GM19397 (cell line): Measurements from ENCODE around the gene CACNA1D.

Source experiments
- ATAC-seq: cut with Tn5 transposase; IDR thresholded peaks from one replicate; pipeline ENCODE4 v1.9.1; 2021; ENCODE audit warnings: mild to moderate bottlenecking, moderate library complexity; ENCODE audit not compliant: unreplicated experiment

Gene CACNA1D

DNA sequence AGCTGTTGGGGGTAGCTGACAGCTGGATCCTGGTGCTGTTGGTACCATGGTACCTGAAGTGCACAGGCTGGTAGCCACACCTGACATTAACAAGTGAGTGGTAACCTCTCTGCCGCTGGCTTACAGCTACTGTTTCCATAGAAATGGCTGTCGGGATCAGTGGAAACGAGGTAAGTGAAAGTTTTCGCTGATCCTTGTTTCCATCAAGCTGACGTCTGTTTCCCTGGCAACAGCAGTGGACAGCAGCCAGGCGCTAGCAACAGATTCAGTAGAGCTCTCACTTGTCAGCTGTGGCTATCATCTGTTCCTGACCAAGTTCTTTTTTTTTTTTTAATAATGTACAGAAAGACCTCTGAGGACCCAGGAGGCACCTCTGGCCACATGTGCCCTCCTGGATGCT is 185.6 kb downstream of the CACNA1D start:
- no peak for ATAC-seq

DNA sequence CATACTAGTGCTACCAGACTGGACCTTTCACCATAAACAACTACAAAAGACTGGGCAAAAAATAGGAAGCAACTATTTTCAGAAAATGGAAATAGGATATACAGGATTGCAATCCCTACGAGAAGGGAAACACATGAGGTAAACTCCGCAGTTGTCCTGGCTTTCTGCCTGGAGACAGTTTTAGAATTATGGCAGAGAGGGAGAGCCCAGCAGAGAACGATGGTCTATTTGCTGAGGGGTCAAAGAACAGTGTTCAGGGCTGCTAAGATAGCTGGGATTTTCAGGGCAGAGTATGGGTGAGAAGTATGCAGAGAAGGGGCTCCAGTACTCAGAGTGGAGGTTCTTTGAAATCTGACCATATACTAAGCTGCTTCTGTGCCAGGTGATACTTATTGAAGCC is 188.4 kb downstream of the CACNA1D start:
- ATAC-seq = no peak

GRCh38 chr3:53688066-53688465 is 193.7 kb downstream of the CACNA1D start:
- no peak for ATAC-seq

- ATAC-seq = no peak
Measured at GRCh38 chr3:53688989-53689388, 194.6 kb downstream of the CACNA1D start.

DNA sequence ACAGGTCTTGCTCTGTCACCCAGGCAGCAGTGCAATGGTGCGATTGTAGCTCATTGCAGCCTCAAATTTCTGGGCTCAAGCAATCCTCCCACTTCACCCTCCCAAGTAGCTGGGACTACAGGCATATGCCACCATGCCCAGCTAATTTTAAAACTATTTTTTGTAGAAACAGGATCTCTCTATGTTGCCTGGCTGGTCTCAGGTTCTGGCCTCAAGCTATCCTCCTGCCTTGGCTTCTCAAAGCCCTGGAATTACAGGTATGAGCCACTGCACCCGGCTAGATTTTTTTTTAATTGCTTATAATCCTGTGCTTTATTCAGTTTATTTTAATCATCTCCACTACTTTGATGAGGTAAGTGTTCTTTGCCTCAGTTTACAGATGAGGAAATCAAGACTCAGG is 195.3 kb downstream of the CACNA1D start:
- ATAC-seq = no peak

GRCh38 chr3:53690521-53690920 is 196.1 kb downstream of the CACNA1D start:
- no peak for ATAC-seq

DNA sequence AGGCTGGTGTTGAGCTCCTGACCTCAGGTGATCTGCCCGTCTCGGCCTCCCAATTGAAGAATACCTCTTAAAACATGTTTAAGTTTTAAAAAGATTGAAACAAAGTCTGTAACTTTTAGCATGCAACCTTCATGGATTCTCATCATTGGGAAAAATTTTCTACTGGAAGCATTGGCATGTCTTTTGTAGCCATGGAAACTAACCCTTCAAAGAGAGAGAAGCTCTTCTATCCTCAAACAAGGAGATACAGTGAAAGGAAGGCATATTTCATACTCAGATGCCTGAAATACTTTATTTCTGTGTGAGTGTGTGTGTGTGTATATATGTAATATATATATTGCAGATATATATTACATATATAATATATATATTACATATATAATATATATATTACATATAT is 196.9 kb downstream of the CACNA1D start:
- ATAC-seq = no peak

DNA sequence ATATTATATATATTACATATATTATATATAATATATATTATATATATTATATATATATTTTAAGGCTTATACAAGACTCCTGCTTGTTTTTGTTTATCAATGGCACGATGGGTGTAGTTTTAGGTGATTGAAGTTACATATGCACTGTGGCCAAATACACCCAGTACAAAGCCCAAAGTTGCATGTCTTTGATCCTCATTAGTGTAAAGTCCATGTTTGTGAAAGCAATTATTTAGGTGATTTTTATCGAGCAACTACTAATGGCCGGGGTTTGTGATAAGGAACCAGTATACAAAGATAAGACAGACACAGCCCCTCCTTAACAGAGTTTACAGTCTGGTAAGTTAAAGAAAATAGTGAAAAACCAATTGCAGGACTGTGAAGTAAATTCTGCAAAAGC is 197.5 kb downstream of the CACNA1D start:
- no peak for ATAC-seq

GRCh38 chr3:53693451-53693850 is 199.0 kb downstream of the CACNA1D start:
- no peak for ATAC-seq

GRCh38 chr3:53694046-53694445 is 199.6 kb downstream of the CACNA1D start:
- no peak for ATAC-seq

DNA sequence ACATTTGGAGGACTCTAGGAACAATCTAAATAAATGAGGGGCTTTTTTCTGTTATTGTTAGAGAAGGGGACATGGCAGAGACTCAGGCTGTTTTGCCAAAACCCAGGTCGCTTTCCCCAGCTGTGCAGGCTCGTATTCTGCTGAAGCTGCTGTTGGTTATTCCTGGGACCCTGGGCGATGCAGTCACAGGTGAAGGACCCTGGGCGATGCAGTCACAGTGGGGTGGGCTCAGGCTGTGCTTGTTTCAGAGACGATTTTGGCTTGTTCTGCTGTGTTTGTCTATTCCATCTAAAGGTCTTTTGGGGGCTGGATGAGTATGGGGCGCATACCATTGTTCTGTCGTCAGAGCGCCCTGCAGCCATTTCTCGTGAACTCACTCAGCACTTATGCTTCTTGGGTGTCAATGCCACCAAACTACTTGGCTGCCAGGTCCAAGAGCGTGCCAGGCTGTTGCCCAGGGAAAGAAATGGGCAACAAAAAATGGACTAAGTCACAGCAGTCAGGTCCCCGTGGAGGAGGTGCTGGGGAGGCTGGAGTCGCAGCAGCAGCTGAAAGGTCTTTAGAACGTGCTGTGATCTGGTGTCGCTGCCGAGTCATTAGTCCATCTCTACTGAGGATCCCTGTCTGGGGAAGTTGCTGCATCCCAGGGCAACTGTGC is 200.4 kb downstream of the CACNA1D start:
- ATAC-seq = no peak

- ATAC-seq = no peak
Measured at GRCh38 chr3:53695324-53695690, 200.9 kb downstream of the CACNA1D start.

DNA sequence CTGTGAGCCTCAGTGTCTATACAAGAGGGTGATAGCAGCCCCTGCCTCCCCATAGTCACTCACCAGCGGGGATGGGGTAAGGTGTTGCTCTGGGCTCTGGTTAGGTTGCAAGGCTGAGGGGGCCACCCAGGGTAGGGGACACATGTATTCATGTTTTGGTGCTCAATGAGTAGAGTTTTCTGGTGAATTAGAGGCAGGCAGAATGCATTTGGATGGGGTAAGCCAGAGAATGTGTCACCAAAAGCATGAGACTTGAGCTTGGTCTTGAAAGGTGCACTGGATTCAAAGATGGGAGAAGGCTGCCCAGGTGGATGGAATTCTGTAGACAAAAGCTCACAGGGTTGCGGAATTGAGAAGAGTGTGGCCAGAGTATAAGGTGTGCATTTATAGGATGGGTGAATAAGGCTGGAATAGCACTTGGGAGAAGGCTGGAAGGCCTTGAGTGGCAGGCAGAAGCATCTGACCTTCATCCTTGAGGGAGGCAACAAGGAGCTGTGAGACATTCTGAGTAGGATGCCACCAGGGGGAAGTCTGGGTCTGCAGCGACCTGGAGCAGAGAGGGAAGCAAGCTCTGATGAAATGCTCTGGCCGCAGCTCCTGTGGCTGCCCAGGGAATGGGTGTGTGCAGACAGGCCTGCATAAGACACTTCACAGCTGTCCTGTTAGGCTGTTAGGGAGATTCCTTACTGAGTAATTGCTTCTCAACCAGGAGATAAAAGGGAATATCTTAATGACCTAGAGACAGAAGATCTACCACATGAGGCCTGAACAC is 202.2 kb downstream of the CACNA1D start:
- ATAC-seq = no peak

GRCh38 chr3:53700441-53700840 is 206.0 kb downstream of the CACNA1D start:
- no peak for ATAC-seq

GRCh38 chr3:53702776-53703530 is 208.5 kb downstream of the CACNA1D start:
- ATAC-seq = no peak

DNA sequence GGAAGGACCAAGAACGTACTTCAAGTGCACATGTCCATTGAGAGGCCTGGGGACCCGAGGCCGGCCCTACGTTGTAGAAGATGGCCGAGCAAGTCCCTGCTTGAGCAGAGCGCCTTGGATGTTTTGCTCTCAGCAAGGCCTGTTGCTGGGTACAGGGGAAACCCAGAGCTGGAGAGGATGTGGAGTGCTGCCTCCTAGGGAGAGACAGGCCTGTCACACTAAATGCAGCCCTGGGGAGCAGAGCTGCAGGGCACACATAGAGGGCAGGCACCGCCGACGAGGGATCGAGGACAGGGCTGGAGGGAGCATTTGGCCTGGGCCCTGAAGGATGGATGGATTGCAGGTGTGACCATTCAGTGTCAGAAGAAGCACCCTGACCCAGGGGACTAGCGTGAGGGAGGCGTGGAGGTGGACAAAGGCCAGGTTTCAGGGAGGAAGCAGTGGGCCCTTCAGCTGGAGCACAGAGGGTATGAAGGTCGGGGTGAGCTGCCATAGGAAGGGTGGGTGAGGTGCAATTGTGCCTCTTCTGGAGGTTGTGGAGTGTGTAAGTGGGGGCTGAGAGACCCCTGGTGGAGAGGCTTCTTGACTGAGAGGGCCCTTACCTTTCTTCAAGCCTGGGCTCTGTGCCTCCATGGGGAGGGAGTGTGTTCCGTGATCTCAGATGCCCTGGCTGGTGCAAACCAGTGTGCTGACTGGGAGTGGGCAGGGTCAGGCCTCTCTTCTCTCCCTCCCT is 209.4 kb downstream of the CACNA1D start:
- ATAC-seq = no peak

- no peak for ATAC-seq
Measured at GRCh38 chr3:53704363-53704725, 209.9 kb downstream of the CACNA1D start.

GRCh38 chr3:53705024-53705745 is 210.8 kb downstream of the CACNA1D start:
- no peak for ATAC-seq

DNA sequence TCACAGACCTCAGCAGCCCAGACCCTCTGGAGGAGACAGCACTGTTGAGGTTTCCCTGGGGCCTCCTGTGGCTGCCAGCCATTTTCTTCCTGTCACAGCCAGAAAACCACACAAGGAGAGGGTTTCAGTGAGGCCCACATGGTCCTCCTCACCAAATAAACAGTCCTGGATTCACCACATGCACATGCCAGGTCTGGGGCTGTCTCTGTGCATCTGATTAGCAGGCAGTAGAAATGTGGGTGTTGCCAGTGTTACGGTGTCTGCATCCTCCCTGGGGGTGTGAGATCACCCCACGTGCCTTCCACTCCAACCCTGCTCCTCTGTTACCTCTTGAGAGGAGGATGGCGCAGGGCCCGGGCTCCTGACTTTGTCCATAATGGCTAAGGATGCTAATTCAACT is 211.4 kb downstream of the CACNA1D start:
- ATAC-seq = no peak

DNA sequence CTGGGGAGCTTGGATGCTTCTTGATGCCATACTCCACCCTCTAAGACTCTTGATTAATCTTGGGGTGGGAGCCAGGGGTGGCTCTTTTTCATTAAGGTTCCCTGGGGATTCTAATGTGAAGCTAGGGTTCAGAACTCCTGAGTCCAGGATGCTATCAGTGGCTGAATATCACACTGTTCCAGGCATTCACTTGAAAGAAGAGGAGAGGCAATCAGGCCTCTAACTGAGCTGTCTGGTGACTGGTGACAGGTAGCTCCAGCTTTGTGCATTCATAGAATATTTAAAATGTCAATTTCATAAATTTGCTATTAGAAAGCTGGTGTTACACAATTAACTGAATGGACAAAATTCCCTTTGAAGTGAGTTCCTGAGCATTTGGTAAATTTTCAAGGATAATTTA is 212.8 kb downstream of the CACNA1D start:
- ATAC-seq = no peak
